ENCODE results near the gene ADD1. TPM values are rescaled to one million over a fixed set of nuclear protein-coding genes. Genes with fewer than 3 reads are reported as not detected.

The ADD1 gene
- total RNA-seq, 1 experiment from 2014 or later = 232 TPM

DNA sequence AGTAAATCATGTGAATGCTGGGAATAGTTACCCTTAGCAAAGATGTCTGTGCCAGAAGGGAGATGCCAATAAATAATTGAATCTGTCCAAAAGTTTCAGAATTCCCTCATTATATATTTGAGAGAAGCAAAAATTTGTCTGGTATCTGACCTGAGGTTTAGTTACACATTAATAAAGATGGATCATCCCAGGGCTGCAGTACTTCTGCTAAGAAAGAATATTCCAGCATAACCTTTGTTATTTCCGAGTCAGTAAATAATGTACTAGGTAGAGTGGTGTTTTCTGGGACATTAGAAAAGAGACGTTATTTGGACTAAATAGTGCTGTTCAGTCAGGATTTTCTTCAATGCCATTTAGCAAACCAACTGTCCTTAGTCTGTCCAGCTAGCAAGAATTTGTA lies 26.4 kb downstream of the ADD1 start:
- ChIA-PET POLR2A (ENCODE audit: low non-redundant PET) (no interaction called here), CTCF (no interaction called here)
- Histone ChIP-seq H3K4me1 (ENCODE audit: insufficient read depth, low read length, poor library complexity, severe bottlenecking) (peaks cover 72% of the 10 kb centered on the region), H3K27ac (ENCODE audit: low read depth, low read length, poor library complexity, severe bottlenecking) (no peak overlapping the region), H3K9me3 (ENCODE audit: low read depth, low read length, poor library complexity, severe bottlenecking) (no peaks in the 10 kb centered on the region), H3K4me3 (ENCODE audit: low read depth, low read length, poor library complexity, severe bottlenecking) (no peak overlapping the region), H3K36me3 (ENCODE audit: insufficient read depth, low read length, poor library complexity, severe bottlenecking) (no peaks in the 10 kb centered on the region), H3K27me3 (replicated peaks; ENCODE audit: insufficient read depth, low read depth, low read length, poor library complexity) (no peaks in the 10 kb centered on the region)
- TF ChIP-seq, protein P1, sequence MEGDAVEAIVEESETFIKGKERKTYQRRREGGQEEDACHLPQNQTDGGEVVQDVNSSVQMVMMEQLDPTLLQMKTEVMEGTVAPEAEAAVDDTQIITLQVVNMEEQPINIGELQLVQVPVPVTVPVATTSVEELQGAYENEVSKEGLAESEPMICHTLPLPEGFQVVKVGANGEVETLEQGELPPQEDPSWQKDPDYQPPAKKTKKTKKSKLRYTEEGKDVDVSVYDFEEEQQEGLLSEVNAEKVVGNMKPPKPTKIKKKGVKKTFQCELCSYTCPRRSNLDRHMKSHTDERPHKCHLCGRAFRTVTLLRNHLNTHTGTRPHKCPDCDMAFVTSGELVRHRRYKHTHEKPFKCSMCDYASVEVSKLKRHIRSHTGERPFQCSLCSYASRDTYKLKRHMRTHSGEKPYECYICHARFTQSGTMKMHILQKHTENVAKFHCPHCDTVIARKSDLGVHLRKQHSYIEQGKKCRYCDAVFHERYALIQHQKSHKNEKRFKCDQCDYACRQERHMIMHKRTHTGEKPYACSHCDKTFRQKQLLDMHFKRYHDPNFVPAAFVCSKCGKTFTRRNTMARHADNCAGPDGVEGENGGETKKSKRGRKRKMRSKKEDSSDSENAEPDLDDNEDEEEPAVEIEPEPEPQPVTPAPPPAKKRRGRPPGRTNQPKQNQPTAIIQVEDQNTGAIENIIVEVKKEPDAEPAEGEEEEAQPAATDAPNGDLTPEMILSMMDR (conservative IDR thresholded peaks at IDR 0.05; ENCODE audit: low read depth, low read length) = no peak
- TF ChIP-seq EZH2 (IDR thresholded peaks at IDR 0.05; ENCODE audit: borderline replicate concordance, low read depth, low read length, poor library complexity, severe bottlenecking) = no peak
- intact Hi-C loops (cut with micrococcal nuclease; ENCODE audit: unreplicated experiment) = no loop called here
- no TSS peak for BruUV-seq (replicated peaks)
- no peak for DNase-seq (ENCODE audit: low spot score)

DNA sequence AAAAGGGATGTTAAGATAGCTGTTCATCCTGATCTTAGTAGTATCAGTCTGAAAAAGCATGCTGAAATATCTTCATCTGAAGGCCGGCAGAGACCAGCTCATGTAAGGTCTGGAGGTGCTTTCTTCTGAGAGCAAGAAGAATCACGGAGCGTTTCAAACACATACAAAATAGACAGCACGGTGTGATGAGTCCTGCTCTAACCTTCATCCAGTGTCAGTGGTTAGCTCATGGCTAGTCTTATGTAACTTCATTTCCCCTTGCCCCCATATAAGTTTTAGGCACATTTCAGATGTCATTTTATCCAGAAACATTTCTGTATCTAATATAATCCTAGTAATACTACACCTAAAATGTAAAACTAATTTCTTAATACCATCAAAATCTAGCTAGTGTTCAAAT lies 27.8 kb downstream of the ADD1 start:
- Histone ChIP-seq H3K36me3 (ENCODE audit: insufficient read depth, low read length, poor library complexity, severe bottlenecking) (peaks cover 8% of the 10 kb centered on the region), H3K27ac (ENCODE audit: low read depth, low read length, poor library complexity, severe bottlenecking) (peak overlapping the region; percentile 26), H3K4me1 (ENCODE audit: insufficient read depth, low read length, poor library complexity, severe bottlenecking) (peaks cover 65% of the 10 kb centered on the region), H3K9me3 (ENCODE audit: low read depth, low read length, poor library complexity, severe bottlenecking) (no peaks in the 10 kb centered on the region), H3K27me3 (replicated peaks; ENCODE audit: insufficient read depth, low read depth, low read length, poor library complexity) (no peaks in the 10 kb centered on the region), H3K4me3 (ENCODE audit: low read depth, low read length, poor library complexity, severe bottlenecking) (no peak overlapping the region)
- no peak for DNase-seq (ENCODE audit: low spot score)
- TF ChIP-seq EZH2 (IDR thresholded peaks at IDR 0.05; ENCODE audit: borderline replicate concordance, low read depth, low read length, poor library complexity, severe bottlenecking) = no peak
- intact Hi-C loops (cut with micrococcal nuclease; ENCODE audit: unreplicated experiment) = no loop called here
- ChIA-PET CTCF (no interaction called here), POLR2A (ENCODE audit: low non-redundant PET) (no interaction called here)
- BruUV-seq (replicated peaks) = no TSS peak

DNA sequence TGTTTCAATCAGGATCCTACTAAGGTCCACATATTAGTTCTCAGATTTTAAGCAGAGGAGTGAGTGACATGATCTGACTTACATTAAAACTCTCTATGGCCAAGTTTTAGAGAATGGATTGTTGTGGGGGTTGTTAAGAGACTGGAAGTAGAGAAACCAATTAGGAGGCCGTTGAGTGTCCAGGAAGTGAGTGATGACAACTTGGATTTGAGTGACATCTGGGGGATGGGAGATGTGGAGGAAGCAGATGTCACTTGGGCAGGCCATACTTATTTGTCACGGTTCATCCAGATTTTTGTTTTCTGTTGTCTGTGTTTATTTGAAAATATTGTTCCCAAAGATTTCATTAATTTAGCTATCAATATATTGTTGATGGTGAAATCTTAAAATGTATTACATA lies 28.3 kb downstream of the ADD1 start:
- no peaks in the 10 kb centered on the region for H3K27me3 ChIP-seq (replicated peaks; ENCODE audit: insufficient read depth, low read depth, low read length, poor library complexity)
- BruUV-seq (replicated peaks) = no TSS peak
- intact Hi-C loops (cut with micrococcal nuclease; ENCODE audit: unreplicated experiment) = no loop called here
- ChIA-PET CTCF (no interaction called here), POLR2A (ENCODE audit: low non-redundant PET) (no interaction called here)
- H3K9me3 ChIP-seq (ENCODE audit: low read depth, low read length, poor library complexity, severe bottlenecking) = no peaks in the 10 kb centered on the region
- H3K4me3 ChIP-seq (ENCODE audit: low read depth, low read length, poor library complexity, severe bottlenecking) = no peak overlapping the region
- no peak for TF ChIP-seq EZH2 (IDR thresholded peaks at IDR 0.05; ENCODE audit: borderline replicate concordance, low read depth, low read length, poor library complexity, severe bottlenecking)
- TF ChIP-seq, protein P1 (conservative IDR thresholded peaks at IDR 0.05; ENCODE audit: low read depth, low read length) = no peak
- H3K27ac ChIP-seq (ENCODE audit: low read depth, low read length, poor library complexity, severe bottlenecking) = peak overlapping the region; percentile 26
- H3K36me3 ChIP-seq (ENCODE audit: insufficient read depth, low read length, poor library complexity, severe bottlenecking) = peaks cover 8% of the 10 kb centered on the region
- peak; percentile 70 for DNase-seq (ENCODE audit: low spot score)
- peaks cover 60% of the 10 kb centered on the region for H3K4me1 ChIP-seq (ENCODE audit: insufficient read depth, low read length, poor library complexity, severe bottlenecking)

DNA sequence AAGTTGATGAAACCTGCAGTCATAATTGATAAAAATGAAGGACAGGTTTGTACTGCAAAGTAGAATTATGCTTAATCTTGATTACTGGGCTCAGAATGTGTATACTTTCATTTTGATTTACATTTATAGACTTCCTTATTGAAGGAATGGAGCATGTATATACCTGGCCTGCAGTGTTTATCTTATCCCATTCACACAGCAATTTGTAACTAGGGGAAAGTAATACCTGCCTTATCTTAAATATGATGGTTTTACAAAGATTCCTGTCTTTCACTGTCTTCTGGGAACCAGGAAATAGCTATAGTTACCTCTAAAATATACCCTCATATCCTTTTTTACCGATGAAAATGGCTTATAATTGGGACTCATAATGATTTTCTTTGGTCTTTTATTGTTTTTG lies 29.7 kb downstream of the ADD1 start:
- Histone ChIP-seq H3K36me3 (ENCODE audit: insufficient read depth, low read length, poor library complexity, severe bottlenecking) (peaks cover 12% of the 10 kb centered on the region), H3K9me3 (ENCODE audit: low read depth, low read length, poor library complexity, severe bottlenecking) (no peaks in the 10 kb centered on the region), H3K27ac (ENCODE audit: low read depth, low read length, poor library complexity, severe bottlenecking) (no peak overlapping the region), H3K27me3 (replicated peaks; ENCODE audit: insufficient read depth, low read depth, low read length, poor library complexity) (no peaks in the 10 kb centered on the region), H3K4me1 (ENCODE audit: insufficient read depth, low read length, poor library complexity, severe bottlenecking) (peaks cover 46% of the 10 kb centered on the region), H3K4me3 (ENCODE audit: low read depth, low read length, poor library complexity, severe bottlenecking) (no peak overlapping the region)
- ChIA-PET POLR2A (ENCODE audit: low non-redundant PET) (no interaction called here), CTCF (no interaction called here)
- DNase-seq (ENCODE audit: low spot score) = no peak
- intact Hi-C loops (cut with micrococcal nuclease; ENCODE audit: unreplicated experiment) = no loop called here
- TF ChIP-seq, protein P1 (conservative IDR thresholded peaks at IDR 0.05; ENCODE audit: low read depth, low read length) = no peak
- no peak for TF ChIP-seq EZH2 (IDR thresholded peaks at IDR 0.05; ENCODE audit: borderline replicate concordance, low read depth, low read length, poor library complexity, severe bottlenecking)
- no TSS peak for BruUV-seq (replicated peaks)
